ENCODE results near the gene SCG2.
"Not testable (repeated sequence)": the region's sequence is repeated elsewhere in the genome, so short reads cannot be mapped to it uniquely, and the experiment has no call there.

SCG2 gene

DNA sequence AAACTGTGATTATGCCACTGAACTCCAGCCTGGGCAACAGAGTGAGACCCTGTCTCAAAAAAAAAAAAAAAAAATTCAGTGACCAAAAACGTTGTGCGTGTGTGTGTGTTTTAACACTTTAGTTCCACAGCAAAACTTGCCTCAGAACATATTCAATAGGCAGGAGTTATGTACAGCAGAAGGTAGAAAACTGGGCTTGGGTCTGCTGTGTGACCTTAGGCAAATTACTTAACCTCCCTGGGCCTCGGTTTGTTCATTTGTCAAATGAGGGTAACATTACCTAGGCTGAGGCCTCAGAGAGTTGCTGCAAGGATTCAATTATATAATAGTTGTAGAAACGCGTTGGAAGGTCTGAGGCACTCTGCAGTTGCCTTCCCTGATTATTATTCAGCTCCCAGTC lies 10.3 kb upstream of the SCG2 start:
- DNase-seq: no peak

DNA sequence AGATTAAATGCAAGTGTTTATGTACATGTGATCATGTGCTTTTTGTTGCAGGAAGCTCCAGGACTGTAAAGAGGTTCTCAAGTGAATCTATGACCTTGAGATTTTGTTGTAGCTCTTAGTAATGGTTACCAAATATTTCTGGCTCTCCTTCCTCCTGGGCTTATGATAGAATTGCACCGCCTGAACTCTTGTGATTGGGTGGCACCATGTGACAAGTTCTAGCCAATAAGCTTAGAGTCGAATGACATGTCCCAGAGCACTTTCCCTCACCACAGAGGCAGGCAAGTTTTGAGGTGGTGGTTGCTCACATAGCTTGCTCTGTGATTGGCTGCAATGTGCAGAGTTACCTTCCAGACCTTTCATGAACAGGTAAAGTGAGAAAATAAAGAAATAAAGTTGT lies 8.9 kb upstream of the SCG2 start:
- no peak for DNase-seq

DNA sequence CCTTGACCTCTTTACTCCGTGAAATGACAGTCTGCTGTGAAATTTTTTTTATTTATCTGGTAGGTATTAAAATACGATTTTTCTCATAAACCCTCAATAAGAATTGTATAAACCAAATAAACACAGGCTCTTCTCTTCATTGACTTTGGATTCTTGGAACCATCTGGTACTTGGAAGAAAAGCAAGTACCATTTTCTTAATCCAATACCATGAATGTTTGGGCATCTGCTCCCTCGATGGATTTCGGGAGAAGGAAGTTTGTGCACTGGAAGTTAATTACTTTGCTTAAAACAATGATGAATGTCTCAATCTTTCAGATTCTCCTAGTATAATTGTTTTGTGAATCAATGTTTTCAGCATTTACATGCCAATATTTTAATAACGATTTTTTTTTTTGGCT lies 5.3 kb upstream of the SCG2 start:
- no peak for DNase-seq

DNA sequence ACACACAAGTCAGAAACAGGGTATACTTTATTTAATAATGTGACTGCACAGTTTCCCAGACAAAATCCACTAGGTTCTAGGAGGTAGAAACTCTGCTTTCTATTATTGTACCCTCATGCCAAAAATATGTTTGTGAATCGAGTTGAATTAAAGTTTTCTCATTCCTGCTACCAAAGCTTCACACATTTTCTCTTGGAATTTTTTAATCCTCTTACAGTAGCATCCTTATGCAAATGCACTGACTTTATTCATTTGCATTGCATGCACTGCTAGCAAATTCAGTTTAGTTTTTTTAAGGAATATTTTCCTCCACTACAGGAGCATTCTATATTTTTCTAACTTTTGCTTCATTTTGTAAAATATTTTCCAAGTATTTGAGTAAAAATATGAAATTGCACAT lies 4.8 kb upstream of the SCG2 start:
- no peak for DNase-seq

DNA sequence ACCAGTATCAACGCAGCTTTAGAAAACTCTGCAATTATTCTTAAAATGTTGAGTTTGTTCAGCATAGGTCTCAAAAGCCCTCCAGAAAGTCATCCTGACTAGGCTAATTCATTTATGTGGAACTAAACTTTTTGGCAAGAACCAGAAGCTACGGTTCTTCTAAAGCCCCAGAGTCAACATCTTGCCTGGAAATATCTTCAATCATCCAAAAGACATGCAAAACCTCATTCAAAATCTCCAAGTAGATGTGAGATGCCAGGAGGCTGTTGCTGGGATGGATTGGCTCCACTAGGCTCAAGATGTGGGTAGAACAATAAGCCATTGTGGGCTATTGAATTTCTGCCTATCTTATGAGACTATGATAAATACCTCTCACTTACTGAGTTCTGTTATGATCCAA lies 2.1 kb upstream of the SCG2 start:
- DNase-seq: no peak

DNA sequence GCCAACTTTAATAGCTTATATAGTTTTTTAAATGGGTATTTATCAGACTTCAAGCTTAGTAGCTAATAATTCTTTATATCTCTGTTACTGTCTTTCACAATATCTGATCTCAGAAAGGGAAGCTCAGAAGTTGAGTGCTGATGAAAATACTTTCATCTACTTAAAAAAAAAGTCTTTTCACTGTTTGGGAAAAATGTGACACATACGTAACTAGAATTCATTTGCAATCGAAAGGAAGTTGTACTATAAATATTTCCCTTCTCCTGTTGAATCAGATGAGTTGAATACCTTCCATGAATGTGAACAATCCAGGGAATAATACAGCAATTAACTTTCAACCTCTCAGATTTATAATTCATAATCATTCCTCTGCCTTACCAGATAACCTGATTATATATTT lies 811 bp upstream of the SCG2 start:
- DNase-seq: no peak

DNA sequence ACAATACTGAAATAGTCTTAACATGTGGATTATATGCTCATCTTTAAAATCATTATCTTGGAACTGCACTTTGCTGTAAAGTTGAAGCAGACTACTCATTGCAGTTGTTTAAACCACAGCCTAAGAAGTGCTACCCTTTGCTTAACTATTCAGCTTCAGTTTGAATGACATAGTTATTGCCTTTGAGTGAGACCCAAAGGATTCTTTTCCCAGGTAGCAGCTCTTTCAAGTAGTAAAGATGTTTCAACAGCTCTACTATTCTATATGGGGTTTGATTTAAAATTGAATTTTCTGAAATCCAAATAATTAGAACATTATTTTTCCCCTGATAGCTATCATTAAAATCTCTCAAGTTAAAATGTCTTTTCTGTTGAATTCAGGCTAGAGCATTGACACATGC lies 1.1 kb downstream of the SCG2 start:
- DNase-seq: no peak

DNA sequence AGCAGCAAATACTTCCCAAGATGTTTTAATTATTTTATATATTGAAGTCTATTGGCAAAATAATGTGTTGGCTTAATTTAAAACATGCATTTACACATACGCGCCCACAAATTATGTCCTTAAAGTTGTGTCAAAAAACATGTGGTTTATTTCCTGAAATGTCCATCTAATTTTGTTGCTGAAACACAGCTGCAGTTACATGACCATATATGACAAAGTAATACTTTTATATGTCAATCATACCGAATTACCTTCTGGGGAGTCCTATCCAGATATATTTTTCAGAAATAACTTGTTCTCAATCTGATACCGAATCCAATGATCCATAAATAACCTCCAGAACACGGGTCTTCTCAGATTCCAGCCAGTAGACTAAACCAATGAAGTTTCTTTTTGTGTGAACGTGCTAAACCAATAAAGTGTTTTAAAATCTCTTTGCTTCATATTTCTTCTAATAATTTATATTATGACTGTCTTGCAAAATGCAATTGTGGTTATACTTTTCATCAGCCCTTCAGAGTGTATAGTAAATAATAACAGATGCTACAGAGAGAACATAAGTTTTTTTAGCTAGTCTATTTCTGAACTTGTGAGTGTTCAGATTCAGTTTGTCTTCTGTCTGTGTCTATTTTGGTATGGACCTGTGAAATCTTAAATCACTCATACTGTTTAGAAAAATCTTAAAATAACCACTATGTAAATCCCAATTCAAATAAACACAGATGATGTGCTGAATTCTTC lies 2.4 kb downstream of the SCG2 start:
- no peak for DNase-seq

DNA sequence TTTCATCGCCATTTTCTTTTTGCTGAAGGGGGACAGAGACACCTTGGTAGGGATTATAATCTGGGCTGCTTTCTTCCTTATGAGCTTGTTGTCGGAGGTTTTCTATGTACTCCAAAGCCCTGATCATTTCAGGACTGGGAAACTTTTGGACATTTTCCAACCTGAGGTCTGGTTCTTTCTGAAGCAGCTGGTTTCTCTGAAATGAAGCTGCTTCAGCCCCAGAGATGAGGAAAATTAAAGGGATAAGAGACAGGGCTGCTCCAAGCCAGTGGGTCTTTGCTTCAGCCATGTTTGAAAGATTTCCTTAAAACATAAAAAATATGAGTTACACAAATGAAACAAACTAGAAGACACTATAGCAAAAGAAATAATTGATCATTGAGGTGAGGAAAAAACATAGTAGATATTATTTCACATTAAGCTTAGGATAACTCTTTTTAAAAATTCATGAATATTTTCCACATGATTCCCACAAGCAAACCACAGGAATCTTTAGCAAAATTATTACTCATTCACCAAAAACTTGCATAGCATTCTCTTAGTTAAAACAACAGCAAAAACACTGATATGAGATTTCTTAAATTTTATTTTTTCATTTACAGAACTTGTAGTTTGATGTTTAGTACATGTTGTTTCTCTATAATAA lies 3.0 kb downstream of the SCG2 start:
- no peak for DNase-seq

DNA sequence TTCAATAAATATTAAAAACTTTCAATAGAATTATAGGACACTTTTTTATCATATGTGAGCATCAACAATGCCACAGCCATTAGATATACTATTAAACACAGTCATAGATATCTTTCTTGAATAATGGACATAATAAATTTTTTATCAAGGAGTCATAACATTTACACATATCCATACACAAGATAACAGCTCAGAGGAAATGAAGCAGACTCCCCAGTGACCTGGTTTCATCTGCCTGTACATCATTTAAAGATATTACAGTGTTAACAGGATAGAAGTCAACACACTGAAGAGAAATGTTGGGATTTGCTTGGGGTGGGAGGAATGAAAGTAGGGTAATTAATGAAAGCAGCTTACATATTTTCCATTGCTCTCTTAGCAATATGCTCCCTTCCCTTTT lies 5.1 kb downstream of the SCG2 start:
- no peak for DNase-seq

DNA sequence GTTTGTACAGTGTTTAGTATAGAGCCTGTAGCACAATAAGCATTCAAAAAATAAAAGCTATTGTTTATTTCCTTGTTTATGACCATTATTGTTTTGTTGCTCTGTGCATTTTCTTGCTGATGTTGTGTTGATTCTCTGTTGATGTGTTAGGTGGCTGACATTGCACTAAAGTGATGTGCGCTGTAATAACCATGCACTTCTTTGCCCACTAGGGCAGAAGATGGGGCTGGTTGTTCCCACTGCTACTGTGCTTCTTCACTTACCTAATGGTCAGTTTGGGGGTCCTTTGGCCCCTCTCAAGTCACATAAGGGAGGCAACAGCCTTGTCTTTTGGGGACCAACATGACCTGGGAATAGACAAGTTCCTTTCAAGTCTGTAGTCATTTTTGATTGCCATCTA lies 6.0 kb downstream of the SCG2 start:
- no peak for DNase-seq

DNA sequence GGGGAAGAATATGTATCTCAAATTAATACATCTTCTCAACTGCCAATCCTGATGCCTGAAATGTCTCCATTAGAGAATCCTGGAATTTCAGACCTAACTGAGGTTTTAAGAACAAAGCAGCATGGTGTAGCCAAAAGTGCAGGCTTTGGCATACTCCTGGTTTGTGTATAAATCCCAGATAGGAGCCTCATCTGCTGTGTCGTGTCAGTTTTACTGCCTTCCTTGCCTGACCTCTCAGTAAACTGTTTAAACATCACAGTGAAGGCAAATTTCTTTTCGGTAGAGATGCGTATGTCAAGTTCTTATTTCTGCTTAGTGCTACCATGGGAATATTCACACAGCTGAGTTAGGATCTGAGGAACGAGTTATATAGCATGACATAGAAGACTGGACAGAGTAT lies 7.3 kb downstream of the SCG2 start:
- DNase-seq: no peak

DNA sequence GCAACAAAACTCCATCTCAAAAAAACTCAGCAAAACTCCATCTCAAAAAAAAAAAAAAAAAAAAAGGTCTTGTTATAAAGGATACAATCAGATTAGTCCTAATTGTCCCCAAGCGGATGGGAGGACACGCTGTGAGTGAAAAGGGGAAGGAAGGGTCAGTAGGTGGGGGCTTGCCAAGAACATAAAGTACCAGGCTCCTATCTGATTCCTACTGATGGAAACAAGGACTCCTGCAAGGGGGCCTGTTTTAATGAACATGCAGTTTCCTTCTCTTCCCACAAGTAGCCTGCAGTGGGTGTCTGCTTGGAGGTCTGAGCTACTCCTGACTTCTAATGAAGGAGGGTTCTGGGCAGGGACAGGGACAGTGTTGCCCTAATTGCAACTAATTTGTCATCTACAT lies 7.9 kb downstream of the SCG2 start:
- no peak for DNase-seq

DNA sequence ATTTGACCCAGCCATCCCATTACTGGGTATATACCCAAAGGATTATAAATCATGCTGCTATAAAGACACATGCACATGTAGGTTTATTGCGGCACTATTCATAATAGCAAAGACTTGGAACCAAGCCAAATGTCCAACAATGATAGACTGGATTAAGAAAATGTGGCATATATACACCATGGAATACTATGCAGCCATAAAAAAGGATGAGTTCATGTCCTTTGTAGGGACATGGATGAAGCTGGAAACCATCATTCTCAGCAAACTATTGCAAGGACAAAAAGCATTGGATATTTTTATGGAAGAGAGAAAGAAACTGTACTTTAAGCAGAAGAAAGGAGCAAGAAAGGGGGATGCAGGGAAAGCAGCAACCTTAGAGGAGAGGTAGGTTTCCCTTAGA lies 9.5 kb downstream of the SCG2 start:
- not testable (repeated sequence) for DNase-seq

DNA sequence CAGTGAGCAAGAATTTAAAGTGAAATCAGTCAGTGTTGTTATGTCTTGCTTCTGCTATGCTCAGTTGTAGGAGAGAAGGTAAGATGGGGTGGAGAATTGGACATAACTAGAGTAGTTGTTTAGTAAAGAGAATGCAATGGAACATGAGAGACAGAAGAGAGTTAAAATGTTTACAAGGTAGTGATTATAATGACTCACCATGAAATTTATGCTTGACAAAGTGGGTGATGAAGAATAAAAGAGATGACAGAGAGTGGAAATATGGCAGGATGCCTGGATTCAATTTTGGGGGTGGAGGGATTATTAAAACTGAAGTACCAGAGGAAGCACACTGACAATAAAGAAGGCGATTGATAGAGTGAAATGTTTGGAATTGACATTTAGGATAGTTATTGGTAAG lies 10.6 kb downstream of the SCG2 start:
- no peak for DNase-seq

DNA sequence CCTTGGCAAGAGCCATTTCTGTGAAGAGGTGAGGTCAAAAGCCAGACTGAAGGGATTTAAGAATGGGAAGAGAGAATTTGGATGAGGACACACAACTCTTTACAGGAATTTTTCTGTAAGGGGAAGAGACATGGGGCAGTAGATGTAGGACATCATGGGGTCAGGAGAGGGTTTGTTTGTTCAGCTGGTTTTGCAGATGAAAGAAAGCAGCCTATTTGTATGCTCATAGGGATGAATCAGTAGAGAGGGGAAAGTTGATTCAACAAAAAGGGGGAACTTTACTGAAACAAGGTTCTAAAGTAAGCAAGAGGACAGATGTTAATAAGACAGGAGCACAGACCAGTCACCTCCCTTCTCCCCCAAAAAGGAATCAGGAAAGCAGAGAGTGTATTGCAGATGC lies 11.2 kb downstream of the SCG2 start:
- no peak for DNase-seq

DNA sequence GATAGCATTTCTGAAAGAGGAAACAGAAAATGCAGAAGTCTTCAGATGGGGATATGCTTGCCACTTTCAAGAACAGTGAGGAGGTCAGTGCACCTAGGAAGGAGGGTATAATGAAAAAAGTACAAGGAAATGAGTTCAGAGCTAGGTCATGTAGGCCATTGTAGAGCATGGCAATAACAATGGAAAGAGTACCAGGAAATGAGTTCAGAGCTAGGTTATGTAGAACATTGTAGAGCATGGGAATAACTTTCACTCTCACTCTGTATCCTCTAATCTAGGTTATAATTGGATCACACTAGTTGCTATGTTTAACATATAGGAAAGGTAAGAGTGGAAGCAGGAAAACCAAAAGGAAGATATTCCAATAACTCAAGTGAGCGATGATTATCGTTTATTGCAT lies 12.3 kb downstream of the SCG2 start:
- peak; percentile 0 to 1 for DNase-seq

DNA sequence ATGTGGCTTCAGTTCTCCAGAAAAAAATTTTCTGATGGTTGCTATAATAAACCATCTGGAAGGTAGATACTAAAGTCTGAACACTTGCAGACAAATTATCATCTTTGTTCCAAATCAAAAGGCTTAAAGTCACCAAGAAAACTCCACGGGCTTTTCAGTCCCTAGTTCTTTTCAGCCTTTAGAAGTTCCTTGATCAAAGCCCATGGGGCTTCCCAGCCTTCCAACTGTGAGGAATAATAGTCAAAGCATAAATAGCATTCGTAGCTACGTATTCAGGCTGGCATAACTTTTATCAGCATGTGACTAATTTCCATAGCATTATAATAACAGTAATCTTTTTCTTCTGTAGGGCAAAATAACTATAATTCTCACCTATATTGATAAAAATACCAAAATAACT lies 13.9 kb downstream of the SCG2 start:
- DNase-seq: no peak

DNA sequence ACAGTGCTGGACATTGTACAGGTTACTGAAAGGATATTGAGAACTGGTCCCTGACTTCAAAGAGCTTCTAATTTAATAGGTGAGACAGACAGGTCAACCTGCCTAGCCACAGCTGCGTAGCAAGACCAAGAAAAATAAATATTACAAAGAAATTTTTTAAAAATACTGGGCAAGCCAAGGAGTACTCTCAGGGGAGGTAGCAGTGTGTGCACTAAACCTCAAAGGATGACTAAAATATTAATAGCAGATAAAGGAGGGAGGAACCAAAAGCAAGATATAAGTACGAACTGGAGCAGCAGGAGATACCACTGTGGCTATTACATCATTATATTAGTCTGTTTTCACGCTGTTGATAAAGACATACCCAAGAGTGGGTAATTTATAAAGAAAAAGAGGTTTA lies 14.9 kb downstream of the SCG2 start:
- no peak for DNase-seq

DNA sequence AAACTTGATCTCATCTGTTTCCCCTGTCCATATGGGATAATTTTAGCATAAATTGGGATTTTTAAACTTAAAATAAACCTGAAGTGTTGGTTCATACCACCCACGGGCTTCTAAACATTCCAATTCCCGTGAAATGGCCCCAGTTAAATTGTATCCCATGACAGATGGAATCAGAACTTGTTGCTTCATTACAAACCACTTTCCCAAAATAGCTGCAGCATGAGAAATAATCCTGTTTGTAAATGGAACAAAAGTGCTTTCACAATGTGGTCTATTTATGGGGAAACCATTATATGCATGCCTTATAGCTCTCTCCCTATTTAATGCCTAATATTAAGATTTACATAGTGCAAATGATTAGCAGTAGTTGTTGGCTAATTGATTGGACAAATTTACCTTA lies 15.9 kb downstream of the SCG2 start:
- DNase-seq: no peak

DNA sequence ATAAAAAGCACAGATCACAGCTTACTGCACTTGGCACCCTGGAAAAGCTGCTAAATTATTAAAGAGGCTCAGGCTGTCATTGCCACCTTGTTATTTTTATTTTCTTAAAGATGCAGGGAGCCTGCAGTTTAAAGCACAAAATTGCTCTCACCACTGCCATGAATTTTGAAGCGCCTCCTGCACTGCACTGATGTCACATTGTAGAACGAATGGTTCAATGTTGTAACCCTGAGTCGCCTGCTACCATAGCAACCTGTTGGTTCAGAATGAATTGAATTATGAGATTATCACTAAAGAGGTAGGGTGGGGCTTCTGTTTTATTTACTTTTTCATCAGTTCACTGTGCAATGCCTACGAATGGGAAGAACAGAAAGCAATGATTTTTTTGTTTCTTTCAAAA lies 16.5 kb downstream of the SCG2 start:
- DNase-seq: no peak

DNA sequence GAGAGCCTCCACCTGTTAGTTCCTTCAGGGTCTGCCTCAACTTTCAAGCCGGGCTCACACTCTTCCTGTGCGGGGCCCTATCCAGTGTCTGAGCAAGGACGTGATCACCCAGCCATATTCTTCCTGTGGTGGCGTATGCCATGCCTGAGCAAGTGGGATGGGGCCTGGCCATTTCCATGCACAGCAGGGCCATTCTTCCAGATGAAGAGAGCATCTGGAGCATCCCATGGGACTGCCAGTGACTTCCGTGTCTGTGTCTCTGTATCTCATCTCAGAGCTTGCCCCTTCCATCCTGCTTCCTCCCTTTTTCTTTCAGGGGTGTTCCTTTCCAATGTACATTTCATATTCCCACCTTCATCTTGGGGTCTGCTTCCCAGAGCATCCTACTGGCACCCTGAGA lies 20.2 kb downstream of the SCG2 start:
- DNase-seq: no peak

DNA sequence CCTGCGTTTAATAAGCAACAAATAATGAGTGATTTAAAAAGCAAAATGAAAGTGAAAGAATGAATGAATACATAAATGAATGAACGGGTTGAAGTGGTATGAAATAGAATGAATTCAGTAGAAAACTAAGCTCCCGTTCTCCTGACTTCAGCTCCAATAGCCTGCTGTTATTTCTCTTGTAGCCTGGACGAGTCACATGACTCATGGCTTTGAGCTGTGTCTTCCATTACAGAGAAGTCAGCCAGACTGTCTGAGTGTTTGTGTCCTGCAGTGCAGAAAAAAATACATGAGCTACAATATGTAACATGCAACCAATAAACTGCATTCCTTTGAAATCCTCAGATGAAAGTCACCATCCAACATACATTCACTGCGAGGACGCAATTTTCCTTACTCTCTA lies 21.2 kb downstream of the SCG2 start:
- DNase-seq: no peak

DNA sequence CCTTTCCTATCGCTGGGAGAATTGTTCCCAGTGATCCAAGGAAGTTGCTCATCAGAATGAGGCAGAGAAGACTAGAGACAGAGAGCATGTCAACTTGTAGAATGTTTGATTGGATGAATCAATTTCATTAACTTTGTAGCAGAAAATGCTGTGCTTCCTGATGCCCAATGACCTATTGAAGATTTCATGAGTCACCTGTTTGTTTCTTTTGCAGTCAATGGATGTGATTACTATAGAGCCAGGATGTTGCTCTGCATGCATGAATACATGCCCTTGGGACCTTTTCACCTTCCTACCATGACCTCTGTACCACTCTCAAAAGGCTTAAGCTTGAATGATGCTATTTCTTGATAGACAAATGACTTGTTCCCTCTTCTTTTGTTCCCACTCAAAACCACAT lies 23.3 kb downstream of the SCG2 start:
- DNase-seq: no peak

DNA sequence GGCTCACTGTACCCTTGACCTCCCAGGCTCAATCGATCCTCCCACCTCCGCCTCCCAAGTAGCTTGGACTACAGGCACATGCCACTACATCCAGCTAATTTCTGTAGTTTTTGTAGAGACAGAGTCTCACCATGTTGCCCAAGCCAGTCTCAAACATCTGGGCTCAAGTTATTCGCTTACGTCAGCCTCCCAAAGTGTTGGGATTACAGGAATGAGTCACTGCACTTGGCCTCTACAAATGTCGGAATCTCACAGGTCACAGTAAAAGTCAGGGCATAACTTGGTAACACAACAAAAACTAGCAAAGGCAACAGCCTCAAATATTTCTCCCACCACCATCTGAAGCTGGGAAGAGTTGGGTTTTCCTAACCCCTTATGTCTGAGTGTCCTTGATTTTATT lies 25.3 kb downstream of the SCG2 start:
- DNase-seq: no peak
